A549 (cell line): Measurements from ENCODE around the gene SLC49A3. TPM values are rescaled to one million over a fixed set of nuclear protein-coding genes. Genes with fewer than 3 reads are reported as not detected.

Source experiments
- ATAC-seq, 2 experiments: fragments of 200-7000 bp in 1 of 2; fragments of >200 bp in 1 of 2; cut with Nextera tagmentation in 1 of 2; cut with Tn5 transposase in 1 of 2; 3 replicates each; pipeline versions ENCODE4 v1.8.0 to v1.9.1; 2018 to 2020; ENCODE audit warnings: mild to moderate bottlenecking in 1 of 2, moderate library complexity in 1 of 2
- CTCF ChIA-PET: fragments of 300-600 bp; sonication (Branson Sonifier 250); formaldehyde crosslinking; extraction: SDS; loops from one replicate; lab custom pipeline; 2021; ENCODE audit warnings: antibody characterized with exemption, inconsistent platforms; lab: Yijun Ruan, JAX
- POLR2A ChIA-PET: fragments of 350-600 bp; formaldehyde crosslinking; extraction: SDS; loops from one replicate; lab custom pipeline; 2021; ENCODE audit warnings: antibody characterized with exemption, inconsistent platforms; lab: Yijun Ruan, JAX
- DNase-seq, 2 experiments: peaks; one replicate each; pipeline versions ENCODE4 v3.0.0 to v3.0.0-alpha.2; 2011 to 2016; ENCODE audit warnings: low read depth in 1 of 2, low spot score in 1 of 2
- FAIRE-seq: peaks from 2 replicates; lab custom pipeline; 2011; peaks lifted over from hg19 to GRCh38; lab: Jason Lieb, UNC
- H3K27ac ChIP-seq, 2 experiments: fragments of >200 bp; sonication (Bioruptor Twin); formaldehyde crosslinking; 3 replicates each; pipeline ENCODE4 v1.5.1; 2016 to 2017
- H3K4me1 ChIP-seq: fragments of >200 bp; sonication (Bioruptor Twin); formaldehyde crosslinking; 3 replicates; pipeline ENCODE4 v1.6.1; 2016
- H3K4me2 ChIP-seq: fragments of >200 bp; sonication (Bioruptor Twin); formaldehyde crosslinking; 3 replicates; pipeline ENCODE4 v1.6.1; 2016
- H3K4me3 ChIP-seq: fragments of >200 bp; sonication (Bioruptor Twin); formaldehyde crosslinking; 3 replicates; pipeline ENCODE4 v1.5.1; 2016
- H3K9me3 ChIP-seq: fragments of >200 bp; sonication (Bioruptor Twin); formaldehyde crosslinking; 3 replicates; pipeline ENCODE4 v1.6.1; 2016
- ATOH8 ChIP-seq: fragments of 250-450 bp; sonication (Bioruptor Pico); IDR thresholded peaks from 2 replicates; pipeline ENCODE4 v1.5.0; 2020; ENCODE audit warnings: low read depth, mild to moderate bottlenecking, moderate library complexity
- BHLHE40 ChIP-seq: IDR thresholded peaks from 2 replicates; pipeline ENCODE4 v1.6.1; 2012; ENCODE audit warnings: low read depth, low read length, inconsistent platforms
- CBX2 ChIP-seq: fragments of 200-600 bp; sonication (generic); IDR thresholded peaks from 2 replicates; pipeline ENCODE4 v1.6.1; 2016; ENCODE audit warnings: low read depth, mild to moderate bottlenecking, borderline replicate concordance
- CTCF ChIP-seq: fragments of >200 bp; sonication (Bioruptor Twin); formaldehyde crosslinking; IDR thresholded peaks from 3 replicates; pipeline ENCODE4 v1.5.1; 2016
- FOSL2 ChIP-seq, 2 experiments: fragments of 450-650 bp in 1 of 2; fragments of >200 bp in 1 of 2; sonication (Bioruptor Twin) in 1 of 2; formaldehyde crosslinking; IDR thresholded peaks; 2 replicates each; pipeline versions ENCODE4 v1.5.0 to v1.6.1; 2016 to 2020; ENCODE audit warnings: mild to moderate bottlenecking in 1 of 2, moderate library complexity in 1 of 2
- GATA3 ChIP-seq: IDR thresholded peaks from 2 replicates; pipeline ENCODE4 v1.6.1; 2012; ENCODE audit warnings: borderline replicate concordance
- HOXA7 ChIP-seq: fragments of 250-450 bp; sonication (Bioruptor Pico); IDR thresholded peaks from 2 replicates; pipeline ENCODE4 v1.5.0; 2020; ENCODE audit warnings: mild to moderate bottlenecking, moderate library complexity
- HOXB13 ChIP-seq: fragments of 250-450 bp; sonication (Bioruptor Pico); IDR thresholded peaks from 2 replicates; pipeline ENCODE4 v1.5.0; 2020; ENCODE audit warnings: low read depth, mild to moderate bottlenecking, moderate library complexity
- JUNB ChIP-seq: fragments of >200 bp; sonication (Bioruptor Twin); formaldehyde crosslinking; IDR thresholded peaks from 2 replicates; pipeline ENCODE4 v1.6.1; 2016
- KDM1A ChIP-seq: fragments of 200-600 bp; sonication (generic); IDR thresholded peaks from 2 replicates; pipeline ENCODE4 v1.6.1; 2016; ENCODE audit warnings: low read depth, mild to moderate bottlenecking
- KDM5A ChIP-seq: fragments of 200-600 bp; sonication (generic); IDR thresholded peaks from 2 replicates; pipeline ENCODE4 v1.6.1; 2016; ENCODE audit warnings: antibody characterized with exemption, mild to moderate bottlenecking
- MAZ ChIP-seq: fragments of 150-350 bp; IDR thresholded peaks from 2 replicates; pipeline ENCODE4 v1.6.1; 2014; ENCODE audit warnings: antibody characterized with exemption, low read depth, low read length, borderline replicate concordance
- MYC ChIP-seq: IDR thresholded peaks from 2 replicates; pipeline ENCODE4 v1.6.1; 2012; ENCODE audit warnings: mild to moderate bottlenecking, inconsistent platforms, low read length, improper control_type of control experiment, borderline replicate concordance
- POLR2A ChIP-seq: IDR thresholded peaks from 2 replicates; pipeline ENCODE4 v1.6.1; 2012; ENCODE audit warnings: mild to moderate bottlenecking, low read length
- RAD21 ChIP-seq, 2 experiments: fragments of >200 bp in 1 of 2; sonication (Bioruptor Twin) in 1 of 2; formaldehyde crosslinking in 1 of 2; IDR thresholded peaks in 1 of 2; conservative IDR thresholded peaks in 1 of 2; 2 replicates in 1 of 2; 3 replicates in 1 of 2; pipeline ENCODE4 v1.6.1; 2012 to 2018; ENCODE audit warnings: inconsistent platforms in 1 of 2
- RARB ChIP-seq: fragments of 250-450 bp; sonication (Bioruptor Pico); IDR thresholded peaks from 2 replicates; pipeline ENCODE4 v1.8.0; 2021; ENCODE audit warnings: mild to moderate bottlenecking, moderate library complexity
- RNF2 ChIP-seq: fragments of 200-600 bp; sonication (generic); IDR thresholded peaks from 2 replicates; pipeline ENCODE4 v1.6.1; 2016; ENCODE audit warnings: low read depth, mild to moderate bottlenecking, antibody characterized with exemption, moderate library complexity, borderline replicate concordance
- SREBF2 ChIP-seq: fragments of 450-650 bp; IDR thresholded peaks from 2 replicates; pipeline ENCODE4 v1.6.1; 2014; ENCODE audit warnings: mild to moderate bottlenecking, moderate library complexity
- ZC3H11A ChIP-seq: fragments of 450-650 bp; IDR thresholded peaks from 2 replicates; pipeline ENCODE4 v1.6.1; 2014; ENCODE audit warnings: antibody characterized with exemption, mild to moderate bottlenecking
- ZNF302 ChIP-seq: fragments of 250-450 bp; sonication (Bioruptor Pico); IDR thresholded peaks from 2 replicates; pipeline ENCODE4 v1.9.0; 2021; ENCODE audit warnings: inconsistent platforms, mild to moderate bottlenecking, moderate library complexity
- WGBS: methylation state at CpG from one replicate; pipeline ENCODE4 v1.1.6; 2017; ENCODE audit errors: missing lambda C conversion rate; 5-methylcytosine and 5-hydroxymethylcytosine counted together
- polyA plus RNA-seq, 4 experiments: library from polyadenylated mRNA; depleted of rRNA in 3 of 4; stranded (reverse); fragments of >200 nt; fragmentation: RNase III in 1 of 4; extraction: RNeasy Plus Mini Kit Qiagen cat#74134 plus additional on column Dnase treatment in 1 of 4; gene quantifications; 2 replicates in 3 of 4; 3 replicates in 1 of 4; pipeline ENCODE4 v1.2.3, GENCODE V29; 2011 to 2017
- TF ChIP-seq, protein P1 (sequence below): fragments of 150-350 bp; IDR thresholded peaks from 2 replicates; pipeline ENCODE4 v1.6.1; 2014; ENCODE audit warnings: low read depth, mild to moderate bottlenecking, low read length
- TF ChIP-seq, protein P2 (sequence below): fragments of 250-450 bp; sonication (Bioruptor Pico); IDR thresholded peaks from 2 replicates; pipeline ENCODE4 v1.5.0; 2021; ENCODE audit warnings: mild to moderate bottlenecking, moderate library complexity, borderline replicate concordance
- TF ChIP-seq, protein P3 (sequence below): fragments of >200 bp; sonication (Bioruptor Twin); formaldehyde crosslinking; IDR thresholded peaks from 2 replicates; pipeline ENCODE4 v1.6.1; 2016

The SLC49A3 gene
- polyA plus RNA-seq, 2 of the 4 experiments (the other 2 are of a cell fraction) = 0.05 to 0.12 TPM

GRCh38 chr4:659851-660250 is 29.1 kb downstream of the SLC49A3 start:
- ATAC-seq = no peak
- ChIA-PET POLR2A (no interaction called here), CTCF (no interaction called here)
- no peak overlapping the region for H3K4me2 ChIP-seq
- no peak overlapping the region for H3K4me3 ChIP-seq
- FAIRE-seq = no peak
- WGBS = 47% methylated on average over 8 of the region's 8 CpGs
- H3K9me3 ChIP-seq = no peaks in the 10 kb centered on the region; the same call in 2 of the 3 replicates
- H3K4me1 ChIP-seq = no peaks in the 10 kb centered on the region
- DNase-seq = no peak
- TF ChIP-seq, protein P1, sequence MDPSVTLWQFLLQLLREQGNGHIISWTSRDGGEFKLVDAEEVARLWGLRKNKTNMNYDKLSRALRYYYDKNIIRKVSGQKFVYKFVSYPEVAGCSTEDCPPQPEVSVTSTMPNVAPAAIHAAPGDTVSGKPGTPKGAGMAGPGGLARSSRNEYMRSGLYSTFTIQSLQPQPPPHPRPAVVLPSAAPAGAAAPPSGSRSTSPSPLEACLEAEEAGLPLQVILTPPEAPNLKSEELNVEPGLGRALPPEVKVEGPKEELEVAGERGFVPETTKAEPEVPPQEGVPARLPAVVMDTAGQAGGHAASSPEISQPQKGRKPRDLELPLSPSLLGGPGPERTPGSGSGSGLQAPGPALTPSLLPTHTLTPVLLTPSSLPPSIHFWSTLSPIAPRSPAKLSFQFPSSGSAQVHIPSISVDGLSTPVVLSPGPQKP = no peak
- TF ChIP-seq, protein P2, sequence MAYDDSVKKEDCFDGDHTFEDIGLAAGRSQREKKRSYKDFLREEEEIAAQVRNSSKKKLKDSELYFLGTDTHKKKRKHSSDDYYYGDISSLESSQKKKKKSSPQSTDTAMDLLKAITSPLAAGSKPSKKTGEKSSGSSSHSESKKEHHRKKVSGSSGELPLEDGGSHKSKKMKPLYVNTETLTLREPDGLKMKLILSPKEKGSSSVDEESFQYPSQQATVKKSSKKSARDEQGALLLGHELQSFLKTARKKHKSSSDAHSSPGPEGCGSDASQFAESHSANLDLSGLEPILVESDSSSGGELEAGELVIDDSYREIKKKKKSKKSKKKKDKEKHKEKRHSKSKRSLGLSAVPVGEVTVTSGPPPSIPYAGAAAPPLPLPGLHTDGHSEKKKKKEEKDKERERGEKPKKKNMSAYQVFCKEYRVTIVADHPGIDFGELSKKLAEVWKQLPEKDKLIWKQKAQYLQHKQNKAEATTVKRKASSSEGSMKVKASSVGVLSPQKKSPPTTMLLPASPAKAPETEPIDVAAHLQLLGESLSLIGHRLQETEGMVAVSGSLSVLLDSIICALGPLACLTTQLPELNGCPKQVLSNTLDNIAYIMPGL = no peak
- no peak for TF ChIP-seq CTCF
- TF ChIP-seq KDM1A = no peak
- no peak for TF ChIP-seq ZC3H11A
- TF ChIP-seq GATA3 = no peak
- no peak for TF ChIP-seq BHLHE40
- TF ChIP-seq MYC = no peak
- TF ChIP-seq KDM5A = no peak
- no peak overlapping the region for H3K27ac ChIP-seq

DNA sequence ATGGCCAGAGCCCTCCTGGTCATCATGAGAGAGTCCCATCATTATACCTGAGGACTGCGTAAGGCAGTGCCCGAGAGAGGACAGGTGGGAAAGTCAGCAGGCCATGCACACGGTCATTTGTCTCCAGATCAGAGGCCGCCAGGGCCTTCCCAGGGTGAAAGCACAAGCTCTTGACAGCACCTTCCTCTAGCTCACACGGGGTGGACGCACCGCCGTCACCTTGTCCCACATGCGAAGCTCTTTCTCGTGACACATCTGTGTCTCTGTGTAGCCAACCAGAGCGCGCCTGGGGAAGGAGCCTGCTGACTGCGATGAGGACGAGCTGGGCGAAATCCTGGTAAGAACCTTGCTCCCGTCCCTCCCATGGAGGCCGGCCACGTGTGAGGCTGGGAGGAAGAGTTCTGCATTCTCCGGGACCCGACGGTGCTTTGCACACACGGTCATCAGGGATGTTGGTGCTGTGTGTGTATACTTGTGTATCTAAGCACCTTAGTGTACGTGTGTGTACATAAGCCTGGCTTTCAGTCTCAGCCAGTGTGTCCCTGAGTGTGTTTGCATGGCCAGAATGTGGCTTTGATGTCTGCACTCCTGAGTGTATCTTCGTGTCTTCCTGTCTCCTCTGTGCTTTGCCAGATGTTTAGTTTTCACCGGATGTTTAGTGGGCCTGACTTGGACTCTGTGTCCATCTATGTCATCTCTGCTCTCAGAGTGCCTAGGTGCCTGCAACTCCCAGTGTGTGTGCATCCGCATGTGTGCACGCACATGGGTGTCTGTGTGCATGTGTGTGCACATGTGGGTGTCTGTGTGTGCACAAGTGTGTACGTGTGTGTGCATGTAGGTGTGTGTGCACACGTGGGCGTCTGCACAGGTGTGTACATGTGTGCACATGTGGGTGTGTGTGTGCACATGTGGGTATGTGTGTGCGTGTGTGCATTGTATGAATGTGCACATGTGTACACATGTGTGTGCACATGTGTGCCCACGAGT is 30.0 kb downstream of the SLC49A3 start:
- TF ChIP-seq FOSL2 (IDR thresholded peaks at IDR 0.05) = no peak
- TF ChIP-seq FOSL2 (CRISPR knock-in tag; IDR thresholded peaks at IDR 0.05) = no peak
- no peak for TF ChIP-seq MAZ
- TF ChIP-seq ZNF302 = no peak
- no peak for TF ChIP-seq RNF2
- TF ChIP-seq, protein P3, sequence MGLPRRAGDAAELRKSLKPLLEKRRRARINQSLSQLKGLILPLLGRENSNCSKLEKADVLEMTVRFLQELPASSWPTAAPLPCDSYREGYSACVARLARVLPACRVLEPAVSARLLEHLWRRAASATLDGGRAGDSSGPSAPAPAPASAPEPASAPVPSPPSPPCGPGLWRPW = no peak
- no peak for TF ChIP-seq SREBF2
- no peak for TF ChIP-seq RAD21 (conservative IDR thresholded peaks at IDR 0.05 in 1 of 2, IDR thresholded peaks at IDR 0.05 in 1 of 2)
- TF ChIP-seq KDM5A = no peak
- TF ChIP-seq POLR2A = no peak
- no peak for TF ChIP-seq RARB (CRISPR knock-in tag)
- no peak for TF ChIP-seq CBX2
- TF ChIP-seq, protein P2 = no peak
- TF ChIP-seq ATOH8 (CRISPR knock-in tag) = no peak
- no peak for TF ChIP-seq HOXA7 (CRISPR knock-in tag)
- no peak for TF ChIP-seq BHLHE40
- no peak for TF ChIP-seq JUNB
- no peak for TF ChIP-seq HOXB13
- Histone ChIP-seq H3K4me3 (no peak overlapping the region), H3K4me2 (no peak overlapping the region), H3K4me1 (no peaks in the 10 kb centered on the region), H3K27ac (no peak overlapping the region), H3K9me3 (no peaks in the 10 kb centered on the region; the same call in 2 of the 3 replicates)
- no peak for ATAC-seq
- ChIA-PET CTCF (no interaction called here), POLR2A (no interaction called here)
- WGBS = 70% methylated on average over 30 of the region's 32 CpGs
- no peak for FAIRE-seq
- no peak for DNase-seq
